GM19324 (cell line): ENCODE measurements around the gene PIGL.

Experiments
- ATAC-seq: cut with Tn5 transposase; IDR thresholded peaks from one replicate; pipeline ENCODE4 v1.9.1; 2021; ENCODE audit warnings: mild to moderate bottlenecking, moderate library complexity; ENCODE audit not compliant: unreplicated experiment, low FRiP score

The PIGL gene

GRCh38 chr17:16346721-16347271 lies 129.8 kb downstream of the PIGL start:
- no peak for ATAC-seq

- no peak for ATAC-seq
These were observed 131.6 kb downstream of the PIGL start for GRCh38 chr17:16348586-16348985.

GRCh38 chr17:16349431-16349830 lies 132.4 kb downstream of the PIGL start:
- ATAC-seq = no peak

- ATAC-seq = no peak
These were observed 134.8 kb downstream of the PIGL start for GRCh38 chr17:16351831-16352230.

- ATAC-seq = no peak
These were observed 135.3 kb downstream of the PIGL start for GRCh38 chr17:16352303-16352666.

- ATAC-seq = peak; percentile 61
These were observed 135.8 kb downstream of the PIGL start for GRCh38 chr17:16352667-16353316.

- ATAC-seq = peak; percentile 78
These were observed 136.5 kb downstream of the PIGL start, which contains the start of gene CENPV for GRCh38 chr17:16353317-16354174. Gene CENPV (minus strand): TSS chr17:16353469. CDS start chr17:16353436, 33 bp downstream.

- ATAC-seq = no peak
These were observed 137.6 kb downstream of the PIGL start for GRCh38 chr17:16354585-16354984.

GRCh38 chr17:16358394-16358793 lies 141.4 kb downstream of the PIGL start:
- ATAC-seq = no peak

GRCh38 chr17:16361874-16362273 lies 144.9 kb downstream of the PIGL start:
- ATAC-seq = no peak

GRCh38 chr17:16363749-16364536 lies 146.9 kb downstream of the PIGL start:
- ATAC-seq = no peak

- ATAC-seq = no peak
These were observed 147.6 kb downstream of the PIGL start for GRCh38 chr17:16364625-16365024.

- no peak for ATAC-seq
These were observed 154.7 kb downstream of the PIGL start for GRCh38 chr17:16371742-16372141.

GRCh38 chr17:16374146-16374938 lies 157.3 kb downstream of the PIGL start:
- ATAC-seq = no peak
